Activated CD4-positive, alpha-beta memory T cell treated with anti-CD3 and anti-CD28 coated beads, Interleukin-2, amount 10 ng/mL, durations not matched to agents 7 days and 5 days (primary cell): Measurements from ENCODE around the gene CDYL. TPM values are rescaled to one million over a fixed set of nuclear protein-coding genes. Genes with fewer than 3 reads are reported as not detected.
"Not testable (repeated sequence)": the region's sequence is repeated elsewhere in the genome, so short reads cannot be mapped to it uniquely, and the experiment has no call there.

Experiments used
- CTCF ChIA-PET: fragments of 350-600 bp; sonication (Branson Sonifier 250); formaldehyde crosslinking; loops from one replicate; lab custom pipeline; 2021; ENCODE audit warnings: antibody characterized with exemption, inconsistent platforms; lab: Charles Lee
- POLR2A ChIA-PET: fragments of 350-600 bp; sonication (Branson Sonifier 250); formaldehyde crosslinking; loops from one replicate; lab custom pipeline; 2021; ENCODE audit warnings: antibody characterized with exemption; lab: Charles Lee
- DNase-seq: peaks from one replicate; pipeline ENCODE4 v3.0.0-alpha.2; 2020
- H3K27ac Mint-ChIP-seq: one replicate; pipeline ENCODE4 v1.8.0; 2021; ENCODE audit warnings: mild to moderate bottlenecking, mixed read lengths
- H3K27me3 Mint-ChIP-seq: one replicate; pipeline ENCODE4 v1.8.0; 2021; ENCODE audit warnings: mixed read lengths
- H3K36me3 Mint-ChIP-seq: one replicate; pipeline ENCODE4 v1.8.0; 2021; ENCODE audit warnings: low read depth, mixed read lengths
- H3K4me1 Mint-ChIP-seq: one replicate; pipeline ENCODE4 v1.8.0; 2021; ENCODE audit warnings: mixed read lengths
- H3K4me3 Mint-ChIP-seq: one replicate; pipeline ENCODE4 v1.8.0; 2021; ENCODE audit warnings: mild to moderate bottlenecking, mixed read lengths
- H3K9me3 Mint-ChIP-seq: one replicate; pipeline ENCODE4 v1.8.0; 2021; ENCODE audit warnings: mixed read lengths
- total RNA-seq, 2 experiments: library from RNA; stranded (reverse); gene quantifications; one replicate each; pipeline ENCODE4 v1.2.3, GENCODE V29; 2021

The CDYL gene
- total RNA-seq, 2 experiments from 2014 or later: 27.5 to 30.5 TPM

GRCh38 chr6:4835540-4835939 lies 59.3 kb downstream of the CDYL start:
- H3K4me3 Mint-ChIP-seq, CTCF ChIA-PET, H3K27me3 Mint-ChIP-seq, H3K27ac Mint-ChIP-seq, DNase-seq, POLR2A ChIA-PET: not testable (repeated sequence)
- Mint-ChIP-seq H3K9me3 (peaks cover 14% of the 10 kb centered on the region), H3K4me1 (peaks cover 11% of the 10 kb centered on the region), H3K36me3 (peaks cover 12% of the 10 kb centered on the region)

GRCh38 chr6:4840169-4840568 lies 64.0 kb downstream of the CDYL start:
- Mint-ChIP-seq H3K4me3 (no peak overlapping the region), H3K36me3 (peaks cover 29% of the 10 kb centered on the region), H3K27me3 (no peaks in the 10 kb centered on the region), H3K9me3 (peaks cover 35% of the 10 kb centered on the region), H3K27ac (no peak overlapping the region), H3K4me1 (peaks cover 17% of the 10 kb centered on the region)
- no peak for DNase-seq
- ChIA-PET POLR2A (no interaction called here), CTCF (no interaction called here)

GRCh38 chr6:4844108-4844507 lies 67.9 kb downstream of the CDYL start:
- DNase-seq: no peak
- no peak overlapping the region for H3K4me3 Mint-ChIP-seq
- ChIA-PET CTCF (interaction anchor here (0.7 to 0.8 kb wide), 2 partner anchors 54 to 64 kb away, joined by 3 read pairs; no protein-coding TSS in a partner anchor), POLR2A (no interaction called here)
- H3K36me3 Mint-ChIP-seq: peaks cover 21% of the 10 kb centered on the region
- peaks cover 30% of the 10 kb centered on the region for H3K9me3 Mint-ChIP-seq
- no peaks in the 10 kb centered on the region for H3K27me3 Mint-ChIP-seq
- peaks cover 13% of the 10 kb centered on the region for H3K4me1 Mint-ChIP-seq
- no peak overlapping the region for H3K27ac Mint-ChIP-seq

- Mint-ChIP-seq H3K27me3 (no peaks in the 10 kb centered on the region), H3K4me1 (peaks cover 3% of the 10 kb centered on the region), H3K36me3 (peaks cover 14% of the 10 kb centered on the region), H3K9me3 (peaks cover 19% of the 10 kb centered on the region), H3K4me3 (no peak overlapping the region), H3K27ac (no peak overlapping the region)
- DNase-seq: no peak
- ChIA-PET CTCF (no interaction called here), POLR2A (no interaction called here)
Measured at GRCh38 chr6:4846387-4846786, 70.2 kb downstream of the CDYL start.

GRCh38 chr6:4848382-4849068 lies 72.3 kb downstream of the CDYL start:
- Mint-ChIP-seq H3K4me1 (peaks cover 6% of the 10 kb centered on the region), H3K9me3 (peaks cover 11% of the 10 kb centered on the region), H3K4me3 (no peak overlapping the region), H3K36me3 (peaks cover 9% of the 10 kb centered on the region), H3K27me3 (no peaks in the 10 kb centered on the region), H3K27ac (no peak overlapping the region)
- CTCF ChIA-PET: no interaction called here
- no peak for DNase-seq
- POLR2A ChIA-PET: no interaction called here

- POLR2A ChIA-PET: no interaction called here
- H3K36me3 Mint-ChIP-seq: peaks cover 2% of the 10 kb centered on the region
- H3K4me3 Mint-ChIP-seq: no peak overlapping the region
- peaks cover 12% of the 10 kb centered on the region for H3K4me1 Mint-ChIP-seq
- peaks cover 4% of the 10 kb centered on the region for H3K9me3 Mint-ChIP-seq
- CTCF ChIA-PET: no interaction called here
- no peaks in the 10 kb centered on the region for H3K27me3 Mint-ChIP-seq
- no peak for DNase-seq
- H3K27ac Mint-ChIP-seq: no peak overlapping the region
Measured at GRCh38 chr6:4849226-4850022, 73.2 kb downstream of the CDYL start.

GRCh38 chr6:4851035-4851434 lies 74.8 kb downstream of the CDYL start:
- no peak for DNase-seq
- Mint-ChIP-seq H3K4me3 (no peak overlapping the region), H3K27ac (no peak overlapping the region), H3K36me3 (no peaks in the 10 kb centered on the region), H3K9me3 (peaks cover 3% of the 10 kb centered on the region), H3K27me3 (no peaks in the 10 kb centered on the region), H3K4me1 (peaks cover 12% of the 10 kb centered on the region)
- CTCF ChIA-PET: no interaction called here
- POLR2A ChIA-PET: no interaction called here

- CTCF ChIA-PET, DNase-seq, POLR2A ChIA-PET, H3K27me3 Mint-ChIP-seq, H3K27ac Mint-ChIP-seq, H3K9me3 Mint-ChIP-seq, H3K36me3 Mint-ChIP-seq, H3K4me3 Mint-ChIP-seq: not testable (repeated sequence)
- peaks cover 12% of the 10 kb centered on the region for H3K4me1 Mint-ChIP-seq
Measured at GRCh38 chr6:4852186-4852585, 76.0 kb downstream of the CDYL start.

- Mint-ChIP-seq H3K27me3 (no peaks in the 10 kb centered on the region), H3K4me1 (peaks cover 12% of the 10 kb centered on the region), H3K27ac (no peak overlapping the region), H3K36me3 (no peaks in the 10 kb centered on the region), H3K4me3 (no peak overlapping the region), H3K9me3 (peaks cover 3% of the 10 kb centered on the region)
- ChIA-PET CTCF (no interaction called here), POLR2A (no interaction called here)
- DNase-seq: no peak
Measured at GRCh38 chr6:4852938-4853337, 76.7 kb downstream of the CDYL start.

- Mint-ChIP-seq H3K9me3 (peaks cover 3% of the 10 kb centered on the region), H3K4me3 (no peak overlapping the region), H3K27ac (no peak overlapping the region), H3K4me1 (peaks cover 12% of the 10 kb centered on the region), H3K27me3 (no peaks in the 10 kb centered on the region), H3K36me3 (no peaks in the 10 kb centered on the region)
- no peak for DNase-seq
- ChIA-PET POLR2A (no interaction called here), CTCF (no interaction called here)
Measured at GRCh38 chr6:4853349-4853748, 77.1 kb downstream of the CDYL start.

- CTCF ChIA-PET: no interaction called here
- H3K4me3 Mint-ChIP-seq: no peak overlapping the region
- peaks cover 12% of the 10 kb centered on the region for H3K4me1 Mint-ChIP-seq
Measured at GRCh38 chr6:4853782-4854511, 77.7 kb downstream of the CDYL start.

GRCh38 chr6:4856785-4857184 lies 80.6 kb downstream of the CDYL start:
- Mint-ChIP-seq H3K27me3 (no peaks in the 10 kb centered on the region), H3K4me1 (peaks cover 9% of the 10 kb centered on the region), H3K27ac (no peak overlapping the region), H3K9me3 (peaks cover 3% of the 10 kb centered on the region), H3K4me3 (no peak overlapping the region), H3K36me3 (no peaks in the 10 kb centered on the region)
- no peak for DNase-seq
- ChIA-PET CTCF (no interaction called here), POLR2A (no interaction called here)

More at GRCh38 chr6:4853782-4854511, 77.7 kb downstream of the CDYL start:
- POLR2A ChIA-PET: no interaction called here
- DNase-seq: no peak
- peaks cover 3% of the 10 kb centered on the region for H3K9me3 Mint-ChIP-seq
- H3K36me3 Mint-ChIP-seq: no peaks in the 10 kb centered on the region
- H3K27me3 Mint-ChIP-seq: no peaks in the 10 kb centered on the region
- H3K27ac Mint-ChIP-seq: no peak overlapping the region
